ENCODE results near the gene GPC5. TPM values are rescaled to one million over a fixed set of nuclear protein-coding genes. Genes with fewer than 3 reads are reported as not detected.

GPC5 gene
- total RNA-seq, 8 experiments from 2014 or later, result 0.10 to 4.1 (median 2.3) TPM; not detected in 2

DNA sequence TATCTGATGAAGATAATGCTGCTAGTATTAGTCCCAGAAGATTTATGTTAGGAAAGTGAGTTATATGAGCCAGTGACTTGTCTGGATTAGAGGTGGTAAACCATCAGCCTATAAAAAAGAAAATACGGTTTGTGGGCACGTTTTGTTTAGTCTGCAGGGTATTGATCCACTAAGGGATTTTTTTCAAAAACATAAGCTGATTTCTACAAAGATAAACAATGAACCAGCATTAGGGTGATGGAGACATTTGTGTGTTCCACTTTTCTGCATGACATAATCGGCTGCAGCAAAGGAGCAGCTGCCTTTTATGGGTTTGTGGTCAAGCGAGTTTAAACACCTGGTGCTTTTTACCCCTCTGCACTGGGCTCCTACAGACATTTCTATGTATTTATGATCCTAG lies 991.8 kb downstream of the GPC5 start:
- in situ Hi-C loops (cut with MboI; ENCODE audit: low pct_unique_long_range_greater_than_20kb in 2 of 9, low sequenced_read_pairs in 9 of 9, unreplicated experiment in 9 of 9), result no loop called here
- peak in 1 of 8 experiments; percentile 43 for ATAC-seq (replicated peaks in 6 of 8)
- 4 to 90% (median 58%) methylated on average over 1 to 4 of the region's 4 CpGs; no CpG with 5 or more reads in 1 of the 10 experiments for WGBS, 10 experiments

DNA sequence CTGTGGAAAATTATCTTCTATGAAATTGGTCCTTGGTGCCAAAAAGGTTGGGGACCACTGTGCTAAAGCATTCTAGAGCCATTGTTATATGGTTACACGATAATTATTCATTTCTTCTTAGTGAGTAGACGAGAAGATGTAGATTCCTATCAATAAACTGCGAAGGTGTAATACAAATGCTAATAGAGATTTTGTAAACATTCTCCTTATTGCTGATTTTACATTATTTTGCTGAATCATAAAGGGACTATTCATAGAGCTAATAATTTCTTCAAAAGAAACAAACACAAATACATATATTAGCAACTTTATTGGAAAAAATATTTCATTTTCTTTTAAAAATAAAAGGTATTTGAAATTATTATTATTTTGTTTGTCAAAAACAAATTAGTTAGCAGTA lies 1005.2 kb downstream of the GPC5 start:
- Histone ChIP-seq H3K27ac (no peak overlapping the region), H3K4me1 (replicated peaks in 1 of 2) (no peaks in the 10 kb centered on the region), H3K4me3 (no peak overlapping the region)
- 4 to 100% (median 75%) methylated on average over 1 to 3 of the region's 3 CpGs for WGBS, 10 experiments
- ATAC-seq (replicated peaks in 6 of 8), result no peak
- in situ Hi-C loops (cut with MboI; ENCODE audit: low pct_unique_long_range_greater_than_20kb in 2 of 9, low sequenced_read_pairs in 9 of 9, unreplicated experiment in 9 of 9), result no loop called here

More for the DNA sequence above, 991.8 kb downstream of the GPC5 start:
- H3K27ac ChIP-seq, result no peak overlapping the region
- no peaks in the 10 kb centered on the region for H3K4me1 ChIP-seq (replicated peaks in 1 of 2)
- H3K4me3 ChIP-seq, result no peak overlapping the region

DNA sequence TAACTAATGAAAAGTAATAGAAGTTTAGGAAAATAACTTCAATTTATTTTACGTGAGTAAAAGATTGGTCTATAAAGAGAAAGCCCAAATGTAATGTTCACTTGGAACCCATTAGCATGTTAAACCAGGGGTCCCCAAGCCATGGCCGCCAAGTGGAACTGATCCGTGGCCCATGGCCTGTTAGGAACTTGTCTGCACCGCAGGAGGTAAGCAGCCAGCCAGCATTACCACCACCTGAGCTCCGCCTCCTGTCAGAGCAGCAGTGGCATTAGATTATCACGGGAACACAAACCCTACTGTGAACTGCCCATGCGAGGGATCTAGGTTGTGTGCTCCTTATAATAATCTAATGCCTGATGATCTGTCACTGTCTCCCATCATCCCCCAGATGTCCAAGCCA lies 1009.4 kb downstream of the GPC5 start:
- 7 to 93% (median 67%) methylated on average over 1 to 6 of the region's 7 CpGs for WGBS, 10 experiments
- no peak overlapping the region for H3K27ac ChIP-seq
- in situ Hi-C loops (cut with MboI; ENCODE audit: low pct_unique_long_range_greater_than_20kb in 2 of 9, low sequenced_read_pairs in 9 of 9, unreplicated experiment in 9 of 9), result no loop called here
- no peak overlapping the region for H3K4me3 ChIP-seq
- ATAC-seq (replicated peaks in 6 of 8), result no peak
- no peaks in the 10 kb centered on the region for H3K4me1 ChIP-seq (replicated peaks in 1 of 2)

DNA sequence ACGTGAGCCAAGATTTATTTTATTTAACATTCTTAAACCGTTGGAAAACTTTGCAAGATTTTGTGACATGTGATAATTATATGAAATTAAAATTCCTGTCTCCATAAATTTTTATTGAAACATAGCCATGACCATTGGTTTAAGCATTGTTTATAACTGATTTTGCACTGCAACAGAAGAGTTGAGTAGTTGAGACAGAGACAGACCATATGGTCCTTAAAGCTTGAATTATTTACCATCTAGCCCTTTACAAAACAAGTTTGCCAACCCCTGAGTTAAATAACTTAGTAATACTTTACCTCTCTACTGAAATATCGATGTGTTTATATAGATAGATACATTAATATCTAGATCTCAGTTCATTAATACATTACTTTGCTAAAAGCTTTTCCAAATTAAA lies 1014.1 kb downstream of the GPC5 start:
- H3K27ac ChIP-seq, result no peak overlapping the region
- WGBS, 10 experiments, result 3 to 100% (median 85%) methylated on average over 1 to 3 of the region's 3 CpGs; no CpG with 5 or more reads in 1 of the 10 experiments
- in situ Hi-C loops (cut with MboI; ENCODE audit: low pct_unique_long_range_greater_than_20kb in 2 of 9, low sequenced_read_pairs in 9 of 9, unreplicated experiment in 9 of 9), result no loop called here
- no peak overlapping the region for H3K4me3 ChIP-seq
- no peak for ATAC-seq (replicated peaks in 6 of 8)
- no peaks in the 10 kb centered on the region for H3K4me1 ChIP-seq (replicated peaks in 1 of 2)

DNA sequence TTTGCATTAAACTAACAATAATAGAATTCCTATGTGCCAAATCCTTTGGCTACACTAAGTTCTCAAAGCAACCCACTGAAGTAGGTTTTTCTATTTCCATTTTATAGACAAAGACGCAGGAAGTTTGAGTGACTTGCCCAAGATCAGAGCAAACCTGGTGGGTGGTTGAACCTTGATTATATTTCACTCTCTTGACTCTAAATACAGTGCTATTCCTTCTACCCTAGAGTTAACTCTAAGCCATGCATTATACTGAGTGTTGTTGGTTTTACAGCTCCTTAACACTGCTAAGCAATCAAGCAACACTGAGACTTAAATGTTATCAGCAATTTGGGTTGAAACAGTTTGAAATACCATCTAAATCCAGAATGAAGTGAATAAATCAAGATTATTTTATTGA lies 1014.6 kb downstream of the GPC5 start:
- no peak for ATAC-seq (replicated peaks in 6 of 8)
- Histone ChIP-seq H3K4me3 (no peak overlapping the region), H3K27ac (no peak overlapping the region), H3K4me1 (replicated peaks in 1 of 2) (no peaks in the 10 kb centered on the region)
- in situ Hi-C loops (cut with MboI; ENCODE audit: low pct_unique_long_range_greater_than_20kb in 2 of 9, low sequenced_read_pairs in 9 of 9, unreplicated experiment in 9 of 9), result no loop called here
- 0 to 100% (median 51%) methylated on average over 1 of the region's 1 CpG; no CpG with 5 or more reads in 4 of the 10 experiments for WGBS, 10 experiments

DNA sequence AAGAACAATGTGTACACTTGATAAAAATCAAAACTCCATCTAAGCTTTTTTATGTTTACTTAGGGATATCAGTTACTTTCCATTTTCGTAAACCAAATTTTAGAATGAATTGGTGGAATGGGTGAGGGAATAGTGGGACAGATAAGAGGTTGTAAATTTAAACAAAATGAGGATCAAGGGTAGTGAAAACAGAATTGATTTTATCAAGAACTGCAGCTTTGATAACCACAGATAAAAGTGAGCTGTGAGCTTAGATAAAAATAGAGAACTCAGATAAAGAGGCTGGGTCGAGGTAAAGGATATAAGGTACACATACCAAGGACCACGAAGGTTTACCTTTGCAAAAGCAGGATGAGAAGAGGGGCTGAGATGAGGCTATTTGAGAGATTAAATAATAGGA lies 1015.0 kb downstream of the GPC5 start:
- no peak for ATAC-seq (replicated peaks in 6 of 8)
- in situ Hi-C loops (cut with MboI; ENCODE audit: low pct_unique_long_range_greater_than_20kb in 2 of 9, low sequenced_read_pairs in 9 of 9, unreplicated experiment in 9 of 9), result no loop called here
- no peak overlapping the region for H3K4me3 ChIP-seq
- no peaks in the 10 kb centered on the region for H3K4me1 ChIP-seq (replicated peaks in 1 of 2)
- H3K27ac ChIP-seq, result no peak overlapping the region
- 0 to 96% (median 61%) methylated on average over 1 to 3 of the region's 3 CpGs for WGBS, 10 experiments

DNA sequence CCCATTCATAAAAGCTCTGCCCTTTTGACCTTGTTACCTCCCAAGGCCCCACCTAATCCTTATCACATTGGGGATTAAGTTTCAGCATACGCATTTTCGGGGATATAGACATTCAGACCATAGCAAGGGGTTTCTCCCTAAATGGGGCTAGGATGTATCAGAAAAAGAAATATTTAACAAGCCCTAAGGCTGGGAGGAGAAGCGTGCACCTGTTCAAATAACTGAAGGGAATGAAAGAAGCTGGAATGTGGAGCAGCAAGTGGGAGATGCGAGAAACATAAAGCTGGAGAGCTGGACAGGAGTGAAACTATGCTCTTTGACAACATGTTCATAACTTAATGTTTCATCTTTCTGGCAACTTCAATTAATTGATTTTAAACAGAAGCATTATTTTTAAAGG lies 1016.4 kb downstream of the GPC5 start:
- H3K27ac ChIP-seq, result no peak overlapping the region
- in situ Hi-C loops (cut with MboI; ENCODE audit: low pct_unique_long_range_greater_than_20kb in 2 of 9, low sequenced_read_pairs in 9 of 9, unreplicated experiment in 9 of 9), result no loop called here
- no peak for ATAC-seq (replicated peaks in 6 of 8)
- peaks cover 4 to 11% of the 10 kb centered on the region in 2 donors for H3K4me1 ChIP-seq (replicated peaks in 1 of 2)
- WGBS, 10 experiments, result 0 to 100% (median 88%) methylated on average over 1 to 4 of the region's 4 CpGs
- H3K4me3 ChIP-seq, result no peak overlapping the region

DNA sequence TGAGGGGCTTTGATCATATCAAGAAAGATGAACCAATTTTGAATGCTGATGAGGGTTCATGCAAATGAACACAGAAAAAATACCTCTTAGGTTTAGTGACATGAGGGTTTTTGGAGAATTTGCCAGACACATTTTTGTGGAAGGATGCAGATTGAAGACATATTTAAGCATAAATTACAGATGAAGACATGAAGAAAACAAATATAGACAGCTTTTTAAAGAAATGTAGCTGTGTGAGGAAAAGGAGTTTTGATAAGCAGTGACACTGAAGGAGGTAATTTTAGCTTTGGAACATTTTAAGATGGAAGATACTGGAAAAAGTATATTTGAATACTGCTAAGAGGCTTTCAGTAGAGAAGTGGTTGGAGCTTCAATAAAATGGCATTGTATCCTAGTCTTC lies 1017.4 kb downstream of the GPC5 start:
- Histone ChIP-seq H3K27ac (no peak overlapping the region), H3K4me3 (no peak overlapping the region), H3K4me1 (replicated peaks in 1 of 2) (peaks cover 4 to 14% of the 10 kb centered on the region in 2 donors)
- in situ Hi-C loops (cut with MboI; ENCODE audit: low pct_unique_long_range_greater_than_20kb in 2 of 9, low sequenced_read_pairs in 9 of 9, unreplicated experiment in 9 of 9), result no loop called here
- no peak for ATAC-seq (replicated peaks in 6 of 8)

DNA sequence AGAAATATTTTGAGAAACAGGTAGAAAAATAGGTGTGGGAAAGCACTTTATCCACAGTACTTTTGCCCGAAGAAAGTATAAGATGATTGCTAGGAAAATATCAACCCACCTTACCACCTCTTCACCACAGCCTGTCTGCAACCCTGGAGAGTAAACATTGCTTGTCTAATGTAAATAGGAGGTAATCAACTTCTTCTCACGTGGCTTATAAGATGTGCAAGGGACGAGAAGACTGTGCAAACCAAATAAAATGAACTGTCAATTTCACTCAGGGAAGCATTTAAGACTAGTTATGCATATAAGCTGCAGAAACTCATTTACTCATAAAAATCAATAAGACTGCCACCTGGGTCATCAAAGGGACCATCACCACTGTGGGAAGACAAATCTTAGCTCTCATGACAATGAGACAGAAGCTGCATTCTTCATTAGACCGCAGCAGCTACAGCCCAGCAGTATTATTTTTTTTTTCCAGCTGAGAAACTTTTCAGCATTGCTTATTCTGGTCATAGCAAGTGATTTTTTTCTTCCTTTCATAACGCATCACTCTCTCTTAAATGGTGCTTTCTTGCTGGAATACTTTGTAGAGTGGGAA lies 1020.5 kb downstream of the GPC5 start:
- in situ Hi-C loops (cut with MboI; ENCODE audit: low pct_unique_long_range_greater_than_20kb in 2 of 9, low sequenced_read_pairs in 9 of 9, unreplicated experiment in 9 of 9), result no loop called here
- peak overlapping the region in 1 of 2 donors; percentile 56 for H3K27ac ChIP-seq
- H3K4me3 ChIP-seq, result no peak overlapping the region
- peaks cover 4 to 14% of the 10 kb centered on the region in 2 donors for H3K4me1 ChIP-seq (replicated peaks in 1 of 2)
- ATAC-seq (replicated peaks in 6 of 8), result peak in 5 of 8 experiments; percentile 21 to 68 (median 50)
- 7 to 88% (median 63%) methylated on average over 1 to 5 of the region's 5 CpGs; no CpG with 5 or more reads in 2 of the 10 experiments for WGBS, 10 experiments

DNA sequence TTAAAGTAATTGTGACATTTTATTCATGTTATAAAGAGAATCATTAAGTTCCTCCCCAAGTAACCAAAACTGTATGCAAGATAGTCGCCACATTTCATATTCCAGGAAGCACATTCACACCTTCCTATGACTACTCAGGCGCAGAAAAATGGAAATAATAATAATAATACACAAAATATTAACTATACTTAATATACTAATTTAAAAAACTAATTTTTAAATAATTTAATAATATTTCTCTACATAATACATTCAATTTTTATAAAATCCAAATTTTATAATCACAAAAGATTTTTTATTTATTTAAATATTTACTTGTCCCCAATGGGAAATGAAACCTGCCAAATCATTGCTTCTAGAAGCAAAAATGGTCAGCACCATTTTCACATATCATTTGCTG lies 1030.8 kb downstream of the GPC5 start:
- H3K4me3 ChIP-seq, result no peak overlapping the region
- 0 to 100% (median 83%) methylated on average over 1 to 2 of the region's 2 CpGs; no CpG with 5 or more reads in 1 of the 10 experiments for WGBS, 10 experiments
- no peak for ATAC-seq (replicated peaks in 6 of 8)
- H3K27ac ChIP-seq, result no peak overlapping the region
- H3K4me1 ChIP-seq (replicated peaks in 1 of 2), result no peaks in the 10 kb centered on the region
- in situ Hi-C loops (cut with MboI; ENCODE audit: low pct_unique_long_range_greater_than_20kb in 2 of 9, low sequenced_read_pairs in 9 of 9, unreplicated experiment in 9 of 9), result no loop called here

DNA sequence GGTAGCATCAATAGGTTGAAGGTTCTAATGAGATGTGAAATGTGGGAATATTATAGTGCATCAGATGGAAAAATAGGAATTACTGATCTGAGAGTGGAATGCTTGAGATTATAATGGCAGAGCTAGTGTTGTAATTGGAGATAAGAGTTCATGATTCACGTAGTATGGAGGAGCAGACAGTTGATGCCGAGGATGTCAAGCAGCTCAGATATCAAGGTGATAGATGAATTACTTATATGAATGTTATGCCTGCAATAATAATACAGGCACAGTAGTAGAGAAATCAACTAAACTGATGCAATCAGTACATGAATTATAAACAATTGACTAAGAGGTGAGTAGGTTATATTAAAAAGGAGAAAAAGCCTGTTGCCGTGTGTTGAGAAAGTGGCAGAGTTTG lies 1035.0 kb downstream of the GPC5 start:
- in situ Hi-C loops (cut with MboI; ENCODE audit: low pct_unique_long_range_greater_than_20kb in 2 of 9, low sequenced_read_pairs in 9 of 9, unreplicated experiment in 9 of 9), result no loop called here
- 5 to 100% (median 72%) methylated on average over 1 to 3 of the region's 3 CpGs for WGBS, 10 experiments
- Histone ChIP-seq H3K27ac (no peak overlapping the region), H3K4me3 (no peak overlapping the region), H3K4me1 (replicated peaks in 1 of 2) (no peaks in the 10 kb centered on the region)
- ATAC-seq (replicated peaks in 6 of 8), result no peak

DNA sequence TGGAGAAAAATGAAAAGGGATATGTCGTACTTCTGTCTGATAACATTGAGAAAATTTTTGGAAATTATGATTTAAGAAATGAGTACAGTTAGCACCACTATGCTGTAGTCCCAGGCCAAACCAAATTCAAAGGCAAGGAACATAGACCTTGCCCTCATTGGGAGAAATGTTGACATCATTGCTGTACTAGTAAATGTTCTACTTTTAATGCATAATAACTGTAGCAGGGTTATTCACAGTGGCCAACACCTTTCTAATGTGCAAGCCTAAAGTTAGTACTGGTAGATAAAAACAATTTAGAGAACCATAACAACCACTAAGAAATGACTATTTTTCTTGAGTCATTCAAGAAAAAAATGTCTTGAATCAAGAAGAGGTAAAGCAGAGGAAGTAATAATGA lies 1035.5 kb downstream of the GPC5 start:
- Histone ChIP-seq H3K27ac (no peak overlapping the region), H3K4me1 (replicated peaks in 1 of 2) (no peaks in the 10 kb centered on the region), H3K4me3 (no peak overlapping the region)
- in situ Hi-C loops (cut with MboI; ENCODE audit: low pct_unique_long_range_greater_than_20kb in 2 of 9, low sequenced_read_pairs in 9 of 9, unreplicated experiment in 9 of 9), result no loop called here
- WGBS, 10 experiments, result 6 to 100% (median 80%) methylated on average over 1 of the region's 1 CpG; no CpG with 5 or more reads in 1 of the 10 experiments
- ATAC-seq (replicated peaks in 6 of 8), result no peak

DNA sequence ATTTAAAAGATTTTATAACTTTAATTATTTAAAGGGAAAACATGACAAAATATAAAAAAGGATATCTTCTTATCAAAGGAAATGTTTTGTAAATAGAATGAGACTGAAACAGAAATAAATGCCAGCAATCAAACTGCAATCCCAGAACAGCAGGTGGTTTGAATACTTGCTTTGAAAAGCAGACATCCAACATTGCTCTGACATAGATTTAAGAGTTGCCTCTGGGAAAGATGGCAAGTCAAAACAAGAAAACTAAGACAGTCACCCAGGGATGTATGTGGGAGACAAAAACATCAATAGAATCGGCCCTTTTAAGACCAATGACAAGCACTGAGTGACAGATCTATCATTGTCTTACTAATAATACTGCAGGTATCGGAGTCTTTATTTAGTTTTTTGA lies 1038.5 kb downstream of the GPC5 start:
- no peaks in the 10 kb centered on the region for H3K4me1 ChIP-seq (replicated peaks in 1 of 2)
- H3K4me3 ChIP-seq, result no peak overlapping the region
- no peak for ATAC-seq (replicated peaks in 6 of 8)
- no peak overlapping the region for H3K27ac ChIP-seq
- in situ Hi-C loops (cut with MboI; ENCODE audit: low pct_unique_long_range_greater_than_20kb in 2 of 9, low sequenced_read_pairs in 9 of 9, unreplicated experiment in 9 of 9), result no loop called here
- whole genome bisulfite sequencing, 10 experiments, result 0 to 100% (median 52%) methylated on average over 1 to 2 of the region's 2 CpGs

DNA sequence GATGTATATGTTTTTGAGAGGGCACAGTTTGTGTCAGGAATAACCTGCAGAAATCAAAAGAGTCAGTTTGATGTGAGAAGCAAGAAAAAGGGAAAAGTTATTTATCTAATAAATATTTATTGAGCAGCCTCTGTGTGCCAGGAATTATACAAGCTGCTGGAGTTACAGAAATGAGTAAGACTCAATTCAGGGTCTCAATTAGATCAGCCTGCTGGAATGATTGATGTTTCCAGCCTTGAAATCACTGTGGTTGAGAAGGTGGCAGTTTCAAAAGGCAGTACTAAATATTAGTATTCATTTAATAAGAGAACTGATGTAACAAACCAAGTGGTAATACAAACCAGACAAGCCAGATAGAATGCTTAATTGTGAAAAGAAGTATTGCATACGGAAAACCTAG lies 1045.8 kb downstream of the GPC5 start:
- in situ Hi-C loops (cut with MboI; ENCODE audit: low pct_unique_long_range_greater_than_20kb in 2 of 9, low sequenced_read_pairs in 9 of 9, unreplicated experiment in 9 of 9), result no loop called here
- H3K27ac ChIP-seq, result no peak overlapping the region
- 0 to 100% (median 55%) methylated on average over 1 of the region's 1 CpG; no CpG with 5 or more reads in 1 of the 10 experiments for WGBS, 10 experiments
- ATAC-seq (replicated peaks in 6 of 8), result peak in 5 of 8 experiments; percentile 57 to 82 (median 79)
- no peak overlapping the region for H3K4me3 ChIP-seq
- H3K4me1 ChIP-seq (replicated peaks in 1 of 2), result peaks cover 0 to 11% of the 10 kb centered on the region in 2 donors

Measured in motor neuron (in vitro differentiated cells).